NCI-H226 (cell line): ENCODE data around the gene TAS2R8.
"Not testable (repeated sequence)": the region's sequence is repeated elsewhere in the genome, so short reads cannot be mapped to it uniquely, and the experiment has no call there.

Experiments
- DNase-seq: peaks from one replicate; pipeline ENCODE4 v3.0.0-alpha.2; 2015

TAS2R8 gene, protein sequence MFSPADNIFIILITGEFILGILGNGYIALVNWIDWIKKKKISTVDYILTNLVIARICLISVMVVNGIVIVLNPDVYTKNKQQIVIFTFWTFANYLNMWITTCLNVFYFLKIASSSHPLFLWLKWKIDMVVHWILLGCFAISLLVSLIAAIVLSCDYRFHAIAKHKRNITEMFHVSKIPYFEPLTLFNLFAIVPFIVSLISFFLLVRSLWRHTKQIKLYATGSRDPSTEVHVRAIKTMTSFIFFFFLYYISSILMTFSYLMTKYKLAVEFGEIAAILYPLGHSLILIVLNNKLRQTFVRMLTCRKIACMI

DNA sequence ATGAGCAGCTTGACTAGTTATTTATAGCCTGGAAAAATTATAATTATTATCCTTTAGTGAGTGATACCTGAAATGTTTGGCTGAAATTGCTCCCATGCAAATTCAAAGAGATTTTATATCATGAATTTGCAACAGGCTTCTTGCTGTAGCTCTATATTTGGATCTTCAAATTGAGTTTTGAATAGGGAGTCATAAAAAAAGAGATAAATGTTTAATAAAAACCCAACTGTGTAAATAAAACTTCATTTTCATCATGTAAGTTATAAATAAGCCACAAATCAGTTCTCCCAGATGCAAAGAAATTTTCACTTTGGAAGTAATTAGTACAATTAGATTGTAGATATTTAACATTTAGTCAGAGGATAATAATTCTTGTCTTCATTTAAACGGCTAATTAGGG lies at the start of gene TAS2R8:
Gene TAS2R8, minus strand, starts transcription at position 101 of the 400 bp plus-strand sequence. CDS start 306 bp downstream, outside the sequence.
- no peak for DNase-seq

DNA sequence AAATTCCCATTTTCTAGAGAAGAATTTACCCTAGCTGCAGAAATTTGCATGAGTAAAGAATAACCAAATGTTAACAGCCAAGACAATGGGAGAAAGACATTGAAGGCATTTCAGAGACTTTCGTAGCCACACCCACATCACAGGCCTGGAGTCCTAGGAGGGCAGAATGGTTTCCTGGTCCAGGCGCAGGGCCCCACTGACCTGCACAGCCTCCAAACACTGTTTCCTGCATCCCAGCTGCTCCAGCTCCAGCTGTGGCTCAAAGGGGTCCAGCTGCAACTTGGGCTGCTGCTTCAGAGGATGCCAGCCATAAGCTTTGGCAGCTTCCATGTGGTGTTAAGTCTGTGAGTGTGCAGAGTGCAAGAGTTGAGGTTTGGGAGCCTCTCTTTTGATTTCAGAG lies 48.7 kb upstream of the TAS2R8 start:
- DNase-seq, result no peak

DNA sequence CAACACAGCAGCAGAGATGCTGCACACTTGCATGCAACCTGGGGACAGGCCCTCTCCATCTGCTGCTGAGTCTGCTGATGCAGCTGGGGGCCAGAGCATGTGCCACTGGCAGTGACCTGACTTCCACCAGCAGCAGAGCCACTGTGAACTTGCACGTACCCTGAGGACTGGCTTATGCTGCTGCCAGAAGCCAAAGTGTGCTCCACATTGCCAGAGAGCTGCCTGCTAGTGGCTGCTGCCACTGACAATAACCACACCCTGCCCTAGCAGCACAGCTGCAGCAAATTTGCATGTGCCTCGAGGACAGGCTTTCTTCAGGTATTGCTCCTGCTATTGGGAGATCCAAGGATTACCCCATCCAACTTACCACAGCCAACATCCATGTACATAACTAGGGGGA lies 46.7 kb upstream of the TAS2R8 start:
- DNase-seq, result no peak

- no peak for DNase-seq
These were observed 44.3 kb upstream of the TAS2R8 start for GRCh38 chr12:10851243-10851858.

GRCh38 chr12:10849425-10849878 lies 42.4 kb upstream of the TAS2R8 start, which contains the start of gene PRR4:
PRR4 (minus strand) TSS chr12:10849475; CDS start chr12:10849437, 38 bp downstream.
- no peak for DNase-seq

GRCh38 chr12:10847744-10848143 lies 40.7 kb upstream of the TAS2R8 start:
- DNase-seq, result no peak

- DNase-seq, result no peak
These were observed 35.8 kb upstream of the TAS2R8 start for GRCh38 chr12:10842862-10843261.

- no peak for DNase-seq
These were observed 31.4 kb upstream of the TAS2R8 start for GRCh38 chr12:10838461-10838860.

DNA sequence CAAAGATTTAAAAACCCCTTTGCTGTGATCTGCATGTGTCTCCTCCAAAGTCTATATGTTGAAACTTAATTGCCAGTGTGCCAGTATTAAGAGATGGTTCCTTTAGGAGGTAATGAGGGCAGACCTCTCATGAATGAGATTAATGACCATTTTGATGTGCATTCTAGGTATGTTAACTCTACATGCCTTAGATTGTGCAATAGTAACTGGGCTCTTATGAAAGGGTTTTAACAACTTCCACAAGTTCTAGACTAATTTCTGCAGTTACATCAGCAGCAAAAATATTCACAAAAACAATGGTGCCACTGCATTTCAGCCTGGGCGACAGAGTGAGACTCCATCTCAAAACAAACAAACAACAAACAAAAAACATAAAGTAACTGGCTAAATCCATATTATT lies 22.9 kb upstream of the TAS2R8 start:
- peak; percentile 39 for DNase-seq

GRCh38 chr12:10826258-10826657 lies 19.2 kb upstream of the TAS2R8 start, which contains the start of gene TAS2R10:
TAS2R10 (minus strand) TSS chr12:10826358; CDS start chr12:10826269, 89 bp downstream.
- no peak for DNase-seq

DNA sequence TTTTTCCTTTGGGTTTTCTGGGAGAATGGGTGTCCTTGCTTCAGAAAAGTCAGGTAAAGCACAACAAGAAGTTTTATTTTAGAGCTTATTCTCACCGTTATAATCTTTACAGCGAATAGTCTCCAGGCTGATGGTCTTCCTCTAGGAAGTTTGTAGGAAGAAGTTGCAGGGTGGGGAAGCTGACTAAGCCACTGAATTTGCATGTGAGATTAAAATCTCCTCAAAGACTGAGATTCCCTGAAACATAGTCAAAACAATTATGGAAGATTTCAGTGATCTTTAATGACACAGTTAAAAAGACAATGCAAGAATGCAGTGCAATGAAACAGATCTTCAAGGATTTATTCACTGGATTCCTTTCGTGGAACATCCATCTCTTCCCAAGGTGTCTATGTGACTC lies 17.9 kb upstream of the TAS2R8 start:
- DNase-seq, result no peak

GRCh38 chr12:10811883-10812536 lies 4.9 kb upstream of the TAS2R8 start:
- DNase-seq, result no peak

DNA sequence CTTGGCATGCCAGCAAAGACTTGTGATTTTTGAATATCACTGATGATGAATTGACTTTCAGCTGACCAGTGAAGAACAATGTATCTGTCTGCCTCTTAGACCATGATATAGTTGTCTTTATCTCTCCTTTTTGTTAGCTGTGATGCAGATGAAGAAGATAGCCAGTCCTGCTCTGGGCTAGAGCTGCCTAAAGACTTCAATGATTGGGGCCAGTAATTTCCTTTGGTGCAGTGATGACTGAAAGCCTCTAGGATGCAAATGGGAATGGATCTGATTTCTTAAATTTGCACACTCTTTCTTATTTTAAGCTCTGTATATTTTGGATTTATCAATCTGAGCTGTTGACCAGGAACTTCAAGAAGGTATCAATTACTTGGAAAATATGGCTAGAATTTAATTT lies 3.0 kb upstream of the TAS2R8 start, which contains the start of gene TAS2R9:
Gene TAS2R9, minus strand, starts transcription at position 101 of the 400 bp plus-strand sequence. Its CDS starts 93 bp downstream, at position 8.
- no peak for DNase-seq

DNA sequence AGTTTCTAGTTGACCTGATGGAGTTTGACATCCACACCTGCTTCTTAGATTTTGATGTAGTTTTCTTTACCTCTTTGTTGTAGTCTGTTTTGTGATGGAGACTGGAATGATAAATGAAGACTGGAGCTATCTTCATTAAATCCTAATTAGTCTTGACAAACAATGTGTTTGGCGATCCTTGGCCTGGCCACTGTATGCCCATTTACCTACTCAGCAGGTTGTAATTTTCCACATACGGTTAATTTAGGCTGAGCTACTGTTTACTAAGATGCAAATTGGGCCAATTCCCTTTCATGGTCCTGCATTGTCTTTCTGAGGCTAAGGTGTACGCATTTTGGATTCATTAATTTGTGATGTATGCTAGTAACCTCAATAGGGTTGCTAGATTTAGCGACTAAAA lies 4.5 kb downstream of the TAS2R8 start, which contains the start of gene TAS2R7:
Gene TAS2R7, minus strand, starts transcription at position 41 of the 400 bp plus-strand sequence. CDS start 57 bp downstream, outside the sequence.
- no peak for DNase-seq

GRCh38 chr12:10801741-10802140 lies 5.3 kb downstream of the TAS2R8 start:
- DNase-seq, result no peak

DNA sequence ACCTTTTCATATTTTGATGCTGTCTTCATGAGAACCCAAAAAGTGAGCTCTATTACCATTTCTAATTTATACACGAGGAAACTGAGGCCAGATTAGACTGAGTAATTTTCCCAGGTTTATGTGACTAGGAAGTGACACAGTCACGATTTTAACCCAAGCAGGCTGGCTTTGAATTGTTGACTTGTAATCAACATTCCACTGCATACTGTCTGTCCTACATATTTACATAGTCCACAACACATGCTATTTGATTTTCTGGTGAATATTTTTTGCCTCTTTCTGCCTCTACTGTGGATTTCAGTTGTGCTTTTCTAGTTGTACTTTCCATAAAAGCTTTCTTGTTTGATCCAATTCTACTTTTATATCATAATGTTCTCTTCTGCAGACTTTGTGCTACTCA lies 12.9 kb downstream of the TAS2R8 start:
- DNase-seq, result no peak

DNA sequence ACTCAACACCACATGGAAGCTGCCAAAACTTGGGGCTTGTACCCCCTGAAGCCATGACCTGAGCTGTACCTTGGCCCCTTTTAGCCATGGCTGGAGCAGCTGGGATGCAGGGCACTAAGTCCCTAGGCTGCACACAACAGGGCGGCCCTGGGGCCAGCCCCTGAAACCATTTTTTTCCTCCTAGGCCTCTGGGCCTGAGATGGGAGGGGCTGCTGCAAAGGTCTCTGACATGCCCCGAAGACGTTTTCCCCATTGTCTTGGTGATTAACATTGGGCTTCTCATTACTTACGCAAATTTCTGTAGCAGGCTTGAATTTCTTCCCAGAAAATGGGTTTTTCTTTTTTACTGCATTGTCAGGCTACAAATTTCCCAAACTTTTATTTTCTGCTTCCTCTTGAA lies 15.3 kb downstream of the TAS2R8 start:
- DNase-seq, result not testable (repeated sequence)

GRCh38 chr12:10783252-10783651 lies 23.8 kb downstream of the TAS2R8 start:
- no peak for DNase-seq

- no peak for DNase-seq
These were observed 28.0 kb downstream of the TAS2R8 start for GRCh38 chr12:10779103-10779502.

GRCh38 chr12:10771132-10771733 lies 35.9 kb downstream of the TAS2R8 start:
- no peak for DNase-seq

- peak; percentile 62 for DNase-seq
These were observed 47.4 kb downstream of the TAS2R8 start for GRCh38 chr12:10759657-10760056.

GRCh38 chr12:10756194-10756593 lies 50.9 kb downstream of the TAS2R8 start:
- no peak for DNase-seq
